Trophoblast cell (in vitro differentiated cells and primary cell): Measurements from ENCODE around the gene TMEM114.

Experiments
- DNase-seq, 2 donors: peaks; one replicate each; pipeline ENCODE4 v3.0.0-alpha.2; 2016
- H2AFZ ChIP-seq: 2 replicates; pipeline ENCODE4 v1.6.1; 2013; ENCODE audit warnings: low read length, moderate library complexity, mild to moderate bottlenecking; ENCODE audit not compliant: insufficient read depth, poor library complexity
- H2AK5ac ChIP-seq: 2 replicates; pipeline ENCODE4 v1.6.1; 2013; ENCODE audit warnings: mild to moderate bottlenecking, low read length
- H2BK120ac ChIP-seq: 2 replicates; pipeline ENCODE4 v1.6.1; 2013; ENCODE audit warnings: low read length, mild to moderate bottlenecking, moderate library complexity; ENCODE audit not compliant: insufficient read depth, poor library complexity
- H2BK12ac ChIP-seq: 2 replicates; pipeline ENCODE4 v1.6.1; 2013; ENCODE audit warnings: mild to moderate bottlenecking, low read length, moderate library complexity
- H2BK5ac ChIP-seq: 2 replicates; pipeline ENCODE4 v1.6.1; 2013; ENCODE audit warnings: low read length, low read depth, moderate library complexity, mild to moderate bottlenecking; ENCODE audit not compliant: poor library complexity
- H3K14ac ChIP-seq: 2 replicates; pipeline ENCODE4 v1.6.1; 2013; ENCODE audit warnings: mild to moderate bottlenecking, low read length
- H3K18ac ChIP-seq: 2 replicates; pipeline ENCODE4 v1.6.1; 2013; ENCODE audit warnings: mild to moderate bottlenecking, low read length
- H3K23ac ChIP-seq: 2 replicates; pipeline ENCODE4 v1.6.1; 2013; ENCODE audit warnings: low read length
- H3K27ac ChIP-seq: 2 replicates; pipeline ENCODE4 v1.5.1; 2013; ENCODE audit warnings: low read depth, mild to moderate bottlenecking, inconsistent platforms, low read length, moderate library complexity
- H3K27me3 ChIP-seq: 2 replicates; pipeline ENCODE4 v1.6.1; 2013; ENCODE audit warnings: inconsistent platforms, mild to moderate bottlenecking, low read length, moderate library complexity; ENCODE audit not compliant: insufficient read depth
- H3K36me3 ChIP-seq, 2 experiments: 1 replicate in 1 of 2; 2 replicates in 1 of 2; pipeline ENCODE4 v1.6.1; 2013; ENCODE audit warnings: low read length in 2 of 2, mild to moderate bottlenecking in 2 of 2, moderate library complexity in 1 of 2; ENCODE audit not compliant: insufficient read depth in 2 of 2, control insufficient read depth in 1 of 2
- H3K4ac ChIP-seq: 2 replicates; pipeline ENCODE4 v1.6.1; 2013; ENCODE audit warnings: low read depth, mild to moderate bottlenecking, low read length, moderate library complexity
- H3K4me1 ChIP-seq, 2 experiments: 1 replicate in 1 of 2; 2 replicates in 1 of 2; pipeline ENCODE4 v1.6.1; 2013; ENCODE audit warnings: low read length in 2 of 2, mild to moderate bottlenecking in 2 of 2, moderate library complexity in 1 of 2; ENCODE audit not compliant: insufficient read depth in 2 of 2, control insufficient read depth in 1 of 2
- H3K4me2 ChIP-seq: 2 replicates; pipeline ENCODE4 v1.6.1; 2013; ENCODE audit warnings: inconsistent platforms, mild to moderate bottlenecking, low read length, moderate library complexity
- H3K4me3 ChIP-seq: 2 replicates; pipeline ENCODE4 v1.5.1; 2013; ENCODE audit warnings: mild to moderate bottlenecking, low read depth, low read length, inconsistent platforms
- H3K79me1 ChIP-seq: one replicate; pipeline ENCODE4 v1.6.1; 2013; ENCODE audit warnings: low read length
- H3K79me2 ChIP-seq: 2 replicates; pipeline ENCODE4 v1.6.1; 2013; ENCODE audit warnings: low read length, mild to moderate bottlenecking; ENCODE audit not compliant: control insufficient read depth, insufficient read depth, poor library complexity
- H3K9ac ChIP-seq: 2 replicates; pipeline ENCODE4 v1.6.1; 2013; ENCODE audit warnings: mild to moderate bottlenecking, low read length
- H3K9me3 ChIP-seq: 2 replicates; pipeline ENCODE4 v1.6.1; 2013; ENCODE audit warnings: low read depth, mild to moderate bottlenecking, control low read depth, inconsistent platforms, low read length; ENCODE audit not compliant: insufficient read depth
- H4K12ac ChIP-seq: 2 replicates; pipeline ENCODE4 v1.6.1; 2013; ENCODE audit warnings: low read depth, mild to moderate bottlenecking, low read length, moderate library complexity
- H4K8ac ChIP-seq: 2 replicates; pipeline ENCODE4 v1.6.1; 2013; ENCODE audit warnings: low read depth, mild to moderate bottlenecking, low read length, moderate library complexity
- H4K91ac ChIP-seq: one replicate; pipeline ENCODE4 v1.6.1; 2013; ENCODE audit warnings: low read depth, mild to moderate bottlenecking, low read length, moderate library complexity
- WGBS: extraction: QIAGEN DNeasy Blood & Tissue Kit; methylation state at CpG from one replicate; pipeline ENCODE4 v1.1.7; 2013; ENCODE audit warnings: missing lambda C conversion rate; ENCODE audit not compliant: insufficient read length, insufficient coverage; ENCODE audit errors: extremely low coverage; 5-methylcytosine and 5-hydroxymethylcytosine counted together

The TMEM114 gene

DNA sequence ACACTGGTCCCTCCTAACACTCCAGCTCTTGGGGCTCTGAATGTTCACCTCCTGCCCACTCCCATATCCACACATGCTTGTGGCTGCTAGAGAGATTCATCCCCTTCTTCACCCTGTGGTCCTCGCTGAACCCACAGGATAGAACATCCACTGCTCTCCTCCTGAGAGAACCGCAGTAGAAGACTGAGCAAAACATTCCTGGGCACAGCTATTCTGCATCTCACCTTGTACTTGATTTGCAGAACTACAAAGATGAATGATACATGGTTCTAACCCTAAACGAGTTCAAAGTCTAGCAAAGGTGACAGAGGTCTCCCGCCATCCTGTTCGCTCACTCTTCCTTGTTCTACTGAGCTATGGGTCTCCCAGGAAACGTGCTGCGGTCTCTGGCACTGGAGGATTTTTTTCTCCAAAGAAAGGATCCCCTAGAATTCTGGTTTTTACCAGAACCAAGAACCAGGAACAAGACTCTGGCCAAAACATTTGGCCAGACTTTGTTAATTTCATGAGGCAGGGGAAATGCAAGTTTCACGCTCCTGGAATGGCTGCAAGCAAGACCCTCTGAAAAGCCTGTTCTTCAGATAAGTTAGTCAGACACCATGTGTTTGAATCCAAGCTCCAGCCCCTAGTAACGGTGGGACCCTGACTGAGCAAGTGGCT is 39.5 kb downstream of the TMEM114 start:
- Histone ChIP-seq H2BK120ac (no peak overlapping the region), H3K79me1 (no peaks in the 10 kb centered on the region), H3K9ac (no peak overlapping the region), H2AK5ac (no peak overlapping the region), H4K8ac (no peak overlapping the region), H2BK5ac (no peak overlapping the region), H3K23ac (no peak overlapping the region), H3K9me3 (no peaks in the 10 kb centered on the region), H3K36me3 (no peaks in the 10 kb centered on the region), H3K4me3 (no peak overlapping the region), H3K14ac (no peak overlapping the region), H3K4me2 (no peak overlapping the region), H2AFZ (no peak overlapping the region), H3K4ac (no peak overlapping the region), H4K91ac (no peak overlapping the region), H3K4me1 (no peaks in the 10 kb centered on the region), H3K18ac (no peak overlapping the region), H4K12ac (no peak overlapping the region), H3K27me3 (no peaks in the 10 kb centered on the region), H3K79me2 (no peaks in the 10 kb centered on the region), H2BK12ac (no peak overlapping the region), H3K27ac (no peak overlapping the region)
- DNase-seq: no peak
- no CpG with 5 or more reads among the region's 9 CpGs for WGBS

DNA sequence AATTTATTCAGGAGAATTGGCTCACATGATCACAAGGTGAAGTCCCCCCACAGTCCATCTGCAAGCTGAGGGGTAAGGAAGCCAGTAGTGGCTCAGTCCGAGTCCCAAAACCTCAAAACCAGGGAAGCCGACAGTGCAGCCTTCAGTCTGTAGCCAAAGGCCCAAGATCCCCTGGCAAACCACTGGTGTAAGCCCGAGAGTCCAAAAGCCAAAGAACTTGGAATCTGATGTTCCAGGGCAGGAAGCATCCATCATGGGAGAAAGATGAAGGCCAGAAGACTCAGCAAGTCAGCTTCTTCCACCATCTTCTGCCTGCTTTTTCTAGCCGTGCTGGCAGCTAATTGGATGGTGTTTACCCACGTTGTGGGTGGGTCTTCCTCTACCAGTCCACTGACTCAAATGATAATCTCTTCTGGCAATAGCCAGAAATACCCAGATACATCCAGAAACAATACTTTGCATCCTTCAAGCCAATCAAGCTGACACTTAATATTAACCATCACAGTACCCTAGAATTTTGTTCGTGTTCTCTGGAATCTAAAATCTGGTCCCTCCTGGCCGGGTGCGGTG is 40.4 kb downstream of the TMEM114 start:
- Histone ChIP-seq H4K8ac (no peak overlapping the region), H3K23ac (no peak overlapping the region), H4K91ac (no peak overlapping the region), H3K79me1 (no peaks in the 10 kb centered on the region), H3K18ac (no peak overlapping the region), H3K79me2 (no peaks in the 10 kb centered on the region), H3K4ac (no peak overlapping the region), H2BK120ac (no peak overlapping the region), H3K4me2 (no peak overlapping the region), H3K27me3 (no peaks in the 10 kb centered on the region), H2AK5ac (no peak overlapping the region), H3K4me3 (no peak overlapping the region), H4K12ac (no peak overlapping the region), H3K27ac (no peak overlapping the region), H2BK5ac (no peak overlapping the region), H3K4me1 (no peaks in the 10 kb centered on the region), H2BK12ac (no peak overlapping the region), H2AFZ (no peak overlapping the region), H3K14ac (no peak overlapping the region), H3K36me3 (no peaks in the 10 kb centered on the region), H3K9me3 (no peaks in the 10 kb centered on the region), H3K9ac (no peak overlapping the region)
- no peak for DNase-seq
- no CpG with 5 or more reads among the region's 8 CpGs for WGBS

DNA sequence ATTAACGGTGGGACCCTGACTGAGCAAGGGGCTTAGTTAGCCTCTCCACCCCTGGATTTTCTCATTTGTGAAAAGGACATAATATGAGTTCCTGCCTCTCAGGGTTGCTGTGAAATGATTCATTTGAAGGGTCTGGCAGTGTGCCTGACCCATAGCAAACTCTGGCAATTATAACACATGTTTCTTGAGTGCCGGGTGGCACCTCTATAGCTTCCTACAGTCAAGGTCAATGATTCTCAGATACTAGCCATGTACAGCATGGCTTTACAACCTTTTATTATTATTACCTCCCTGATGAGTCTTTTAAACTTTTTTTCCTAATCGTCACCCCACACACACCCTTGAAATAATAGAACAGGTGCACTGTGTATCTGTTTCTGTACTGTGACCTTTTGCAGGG is 42.1 kb downstream of the TMEM114 start:
- no CpG with 5 or more reads among the region's 3 CpGs for WGBS
- H4K8ac ChIP-seq: no peak overlapping the region

DNA sequence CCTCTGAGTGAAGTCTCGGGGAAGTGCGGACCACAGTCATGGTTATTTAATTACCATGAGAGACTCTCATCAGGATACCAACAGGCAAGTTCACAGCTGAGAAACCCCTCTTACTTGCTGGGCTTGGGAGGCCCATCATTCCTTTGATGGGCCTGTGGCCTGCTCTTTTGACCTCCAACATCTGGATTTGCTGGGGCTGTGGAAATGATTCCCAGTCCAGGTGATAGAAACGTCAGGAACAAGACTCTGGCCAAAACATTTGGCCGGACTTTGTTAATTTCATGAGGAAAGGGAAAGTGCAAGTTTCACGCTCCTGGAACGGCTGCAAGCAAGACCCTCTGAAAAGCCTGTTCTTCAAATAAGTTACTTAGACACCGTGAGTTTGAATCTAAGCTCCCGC is 42.5 kb downstream of the TMEM114 start:
- Histone ChIP-seq H2AK5ac (no peak overlapping the region), H3K36me3 (no peaks in the 10 kb centered on the region), H2BK5ac (no peak overlapping the region), H3K79me1 (no peaks in the 10 kb centered on the region), H2BK12ac (no peak overlapping the region), H4K8ac (no peak overlapping the region), H3K14ac (no peak overlapping the region), H3K18ac (no peak overlapping the region), H4K12ac (no peak overlapping the region), H3K9me3 (no peaks in the 10 kb centered on the region), H3K23ac (no peak overlapping the region), H3K9ac (no peak overlapping the region), H2AFZ (no peak overlapping the region), H3K4me2 (no peak overlapping the region), H3K4ac (no peak overlapping the region), H3K27ac (no peak overlapping the region), H3K27me3 (no peaks in the 10 kb centered on the region), H3K4me3 (no peak overlapping the region), H2BK120ac (no peak overlapping the region), H3K79me2 (no peaks in the 10 kb centered on the region), H3K4me1 (no peaks in the 10 kb centered on the region), H4K91ac (no peak overlapping the region)
- DNase-seq: no peak
- WGBS: no CpG with 5 or more reads among the region's 8 CpGs

More for the DNA sequence above, 42.1 kb downstream of the TMEM114 start:
- no peak overlapping the region for H2BK5ac ChIP-seq
- no peaks in the 10 kb centered on the region for H3K36me3 ChIP-seq
- no peak overlapping the region for H2BK120ac ChIP-seq
- H3K9me3 ChIP-seq: no peaks in the 10 kb centered on the region
- H3K27me3 ChIP-seq: no peaks in the 10 kb centered on the region
- H3K9ac ChIP-seq: no peak overlapping the region
- no peak overlapping the region for H2BK12ac ChIP-seq
- H4K12ac ChIP-seq: no peak overlapping the region
- H3K4me1 ChIP-seq: no peaks in the 10 kb centered on the region
- H2AFZ ChIP-seq: no peak overlapping the region
- H2AK5ac ChIP-seq: no peak overlapping the region
- H3K79me1 ChIP-seq: no peaks in the 10 kb centered on the region
- H3K23ac ChIP-seq: no peak overlapping the region
- no peak overlapping the region for H4K91ac ChIP-seq
- H3K4me2 ChIP-seq: no peak overlapping the region
- H3K79me2 ChIP-seq: no peaks in the 10 kb centered on the region
- DNase-seq: no peak
- H3K27ac ChIP-seq: no peak overlapping the region
- no peak overlapping the region for H3K4me3 ChIP-seq
- H3K14ac ChIP-seq: no peak overlapping the region
- no peak overlapping the region for H3K18ac ChIP-seq
- H3K4ac ChIP-seq: no peak overlapping the region
